ENCODE data around the gene RNU6-1. TPM values are rescaled to one million over a fixed set of nuclear protein-coding genes. Genes with fewer than 3 reads are reported as not detected.

Gene RNU6-1
- total and polyA plus RNA-seq, 2 donors (not counting 3 experiments of a cell fraction or from before 2014, with no cell fraction given): not detected

GRCh38 chr15:67849538-67849937, 9.7 kb upstream of the RNU6-1 start:
- DNase-seq (ENCODE audit: low read depth, low spot score): no peak
- dilution Hi-C loops (cut with MboI; ENCODE audit: extremely low pct_ligation_motif_present, low sequenced_read_pairs): no loop called here

GRCh38 chr15:67845974-67846373, 6.1 kb upstream of the RNU6-1 start:
- no peaks in the 10 kb centered on the region for H3K9me3 ChIP-seq (replicated peaks; ENCODE audit: control insufficient read depth, insufficient read depth, low read length)
- H3K27ac ChIP-seq (ENCODE audit: insufficient read depth, low read depth, low read length): no peak overlapping the region
- BruUV-seq (replicated peaks): no TSS peak
- no peak overlapping the region for H2AFZ ChIP-seq (ENCODE audit: low read depth, low read length)
- ChIA-PET CTCF (interaction anchor here (0.6 to 1.2 kb wide), 4 partner anchors 8 to 347 kb away, joined by 3 to 4 read pairs (median 4); no protein-coding TSS in a partner anchor), POLR2A (no interaction called here)
- DNase-seq (ENCODE audit: low read depth, low spot score) (no peak), FAIRE-seq (no peak)
- H3K27me3 ChIP-seq (ENCODE audit: control insufficient read depth in 2 of 2, insufficient read depth in 2 of 2, low read length in 2 of 2): peaks cover 2 to 3% of the 10 kb centered on the region in 2 experiments
- H4K20me1 ChIP-seq (replicated peaks; ENCODE audit: control insufficient read depth, extremely low read depth, insufficient read depth, low read length): no peaks in the 10 kb centered on the region
- H3K36me3 ChIP-seq (ENCODE audit: control insufficient read depth in 2 of 2, extremely low read depth in 1 of 2, insufficient read depth in 2 of 2, low read length in 2 of 2): no peaks in the 10 kb centered on the region
- intact Hi-C loops (cut with micrococcal nuclease) (no loop called here), dilution Hi-C loops (cut with MboI; ENCODE audit: extremely low pct_ligation_motif_present, low sequenced_read_pairs) (no loop called here)
- H3K4me1 ChIP-seq (ENCODE audit: control insufficient read depth, extremely low read depth, insufficient read depth, low read length): peaks cover 9% of the 10 kb centered on the region
- no peak for TF ChIP-seq MAX (IDR thresholded peaks at IDR 0.05; ENCODE audit: insufficient read depth, insufficient read length)
- no peak for TF ChIP-seq EZH2 (IDR thresholded peaks at IDR 0.05; ENCODE audit: borderline replicate concordance, low read depth, low read length, severe bottlenecking)
- TF ChIP-seq CTCF (IDR thresholded peaks at IDR 0.05; ENCODE audit: extremely low read depth in 1 of 2, insufficient read depth in 1 of 2, low read depth in 1 of 2, low read length in 2 of 2): no peak
- no peak for TF ChIP-seq POLR2A (IDR thresholded peaks at IDR 0.05; ENCODE audit: low read depth, low read length)
- no peak for TF ChIP-seq JUN (IDR thresholded peaks at IDR 0.05; ENCODE audit: borderline replicate concordance, insufficient read depth, insufficient read length, low read depth)
- TF ChIP-seq POLR2AphosphoS5 (IDR thresholded peaks at IDR 0.05; ENCODE audit: insufficient read depth, low read depth, low read length): no peak
- TF ChIP-seq MYC (IDR thresholded peaks at IDR 0.05; ENCODE audit: low read depth, low read length): no peak
- TF ChIP-seq FOS (IDR thresholded peaks at IDR 0.05; ENCODE audit: borderline replicate concordance, insufficient read depth, low read length): no peak
- no peak for TF ChIP-seq GATA2 (IDR thresholded peaks at IDR 0.05; ENCODE audit: insufficient read depth, insufficient read length, low read depth, low read length)
- no peaks in the 10 kb centered on the region for H3K79me2 ChIP-seq (ENCODE audit: control insufficient read depth, insufficient read depth, low read length)
- no peak overlapping the region for H3K9ac ChIP-seq (replicated peaks; ENCODE audit: extremely low read depth, insufficient read depth, low read length)
- no peak overlapping the region for H3K4me3 ChIP-seq (replicated peaks in 1 of 3; ENCODE audit: insufficient read depth in 1 of 3, low read depth in 1 of 3, low read length in 3 of 3)
- H3K9me1 ChIP-seq (replicated peaks; ENCODE audit: control insufficient read depth, extremely low read depth, insufficient read depth, low read length): no peaks in the 10 kb centered on the region
- no peak overlapping the region for H3K4me2 ChIP-seq (ENCODE audit: insufficient read depth, low read length)

More at GRCh38 chr15:67849538-67849937, 9.7 kb upstream of the RNU6-1 start:
- POLR2A ChIA-PET: no interaction called here
- H3K4me1 ChIP-seq (ENCODE audit: control insufficient read depth, extremely low read depth, insufficient read depth, low read length): no peaks in the 10 kb centered on the region
- no peak overlapping the region for H3K27ac ChIP-seq (ENCODE audit: insufficient read depth, low read depth, low read length)
- no peaks in the 10 kb centered on the region for H3K9me1 ChIP-seq (replicated peaks; ENCODE audit: control insufficient read depth, extremely low read depth, insufficient read depth, low read length)
- intact Hi-C loops (cut with micrococcal nuclease): no loop called here
- peaks cover 2 to 5% of the 10 kb centered on the region in 2 experiments for H3K27me3 ChIP-seq (ENCODE audit: control insufficient read depth in 2 of 2, insufficient read depth in 2 of 2, low read length in 2 of 2)
- no peak overlapping the region for H3K4me2 ChIP-seq (ENCODE audit: insufficient read depth, low read length)
- no peak overlapping the region for H3K4me3 ChIP-seq (replicated peaks in 1 of 3; ENCODE audit: insufficient read depth in 1 of 3, low read depth in 1 of 3, low read length in 3 of 3)
- no TSS peak for BruUV-seq (replicated peaks)
- no peaks in the 10 kb centered on the region for H3K9me3 ChIP-seq (replicated peaks; ENCODE audit: control insufficient read depth, insufficient read depth, low read length)
- no peaks in the 10 kb centered on the region for H4K20me1 ChIP-seq (replicated peaks; ENCODE audit: control insufficient read depth, extremely low read depth, insufficient read depth, low read length)
- H2AFZ ChIP-seq (ENCODE audit: low read depth, low read length): no peak overlapping the region
- no peaks in the 10 kb centered on the region for H3K36me3 ChIP-seq (ENCODE audit: control insufficient read depth in 2 of 2, extremely low read depth in 1 of 2, insufficient read depth in 2 of 2, low read length in 2 of 2)
- TF ChIP-seq JUN (IDR thresholded peaks at IDR 0.05; ENCODE audit: borderline replicate concordance, insufficient read depth, insufficient read length, low read depth): no peak
- no peak for TF ChIP-seq MYC (IDR thresholded peaks at IDR 0.05; ENCODE audit: low read depth, low read length)
- no peak for TF ChIP-seq EZH2 (IDR thresholded peaks at IDR 0.05; ENCODE audit: borderline replicate concordance, low read depth, low read length, severe bottlenecking)
- TF ChIP-seq CTCF (IDR thresholded peaks at IDR 0.05; ENCODE audit: extremely low read depth in 1 of 2, insufficient read depth in 1 of 2, low read depth in 1 of 2, low read length in 2 of 2): no peak
- CTCF ChIA-PET: no interaction called here
- no peak overlapping the region for H3K9ac ChIP-seq (replicated peaks; ENCODE audit: extremely low read depth, insufficient read depth, low read length)
- no peaks in the 10 kb centered on the region for H3K79me2 ChIP-seq (ENCODE audit: control insufficient read depth, insufficient read depth, low read length)
- no peak for FAIRE-seq

Measured in endothelial cell of umbilical vein (primary cell).